DOHH2 (cell line): Measurements from ENCODE around the gene CNKSR1.

Source experiments
- H3F3A ChIP-seq: fragments of 200-600 bp; sonication (generic), shearing (Covaris generic); 2 replicates; pipeline ENCODE4 v1.6.0; 2016; ENCODE audit warnings: antibody characterized with exemption, mild to moderate bottlenecking; ENCODE audit not compliant: control insufficient read depth, insufficient read depth
- H3K27ac ChIP-seq: fragments of 200-600 bp; sonication (generic); 2 replicates; pipeline ENCODE4 v1.5.1; 2014; ENCODE audit warnings: low read depth, mild to moderate bottlenecking, low read length, moderate library complexity
- H3K27me3 ChIP-seq: fragments of 200-600 bp; sonication (generic); 2 replicates; pipeline ENCODE4 v1.6.1; 2014; ENCODE audit warnings: mild to moderate bottlenecking, low read length, mixed read lengths; ENCODE audit not compliant: control insufficient read depth
- H3K36me3 ChIP-seq: fragments of 200-600 bp; sonication (generic); 2 replicates; pipeline ENCODE4 v1.6.1; 2014; ENCODE audit warnings: mild to moderate bottlenecking, low read length, moderate library complexity, mixed read lengths; ENCODE audit not compliant: control insufficient read depth
- H3K4me1 ChIP-seq: fragments of 200-600 bp; sonication (generic); 2 replicates; pipeline ENCODE4 v1.6.1; 2014; ENCODE audit warnings: mild to moderate bottlenecking, low read length, mixed read lengths; ENCODE audit not compliant: control insufficient read depth
- H3K4me2 ChIP-seq: fragments of 200-600 bp; sonication (generic); 2 replicates; pipeline ENCODE4 v1.6.0; 2014; ENCODE audit warnings: mild to moderate bottlenecking, low read length, moderate library complexity
- H3K4me3 ChIP-seq: fragments of 200-600 bp; sonication (generic); 2 replicates; pipeline ENCODE4 v1.5.1; 2014; ENCODE audit warnings: mild to moderate bottlenecking, low read length, mixed read lengths
- H3K79me2 ChIP-seq: fragments of 200-600 bp; sonication (generic); 2 replicates; pipeline ENCODE4 v1.6.1; 2014; ENCODE audit warnings: mild to moderate bottlenecking, low read length, mixed read lengths; ENCODE audit not compliant: control insufficient read depth
- H3K9me2 ChIP-seq: fragments of 200-600 bp; sonication (generic); replicated peaks from 2 replicates; pipeline ENCODE4 v1.6.1; 2014; ENCODE audit warnings: mild to moderate bottlenecking, low read length, mixed read lengths; ENCODE audit not compliant: control insufficient read depth
- H3K9me3 ChIP-seq: fragments of 200-600 bp; sonication (generic); 2 replicates; pipeline ENCODE4 v1.6.1; 2014; ENCODE audit warnings: antibody characterized with exemption, low read length, mixed read lengths; ENCODE audit not compliant: control insufficient read depth, insufficient read depth
- H4K20me1 ChIP-seq: fragments of 200-600 bp; sonication (generic); 2 replicates; pipeline ENCODE4 v1.6.0; 2014; ENCODE audit warnings: low read depth, mild to moderate bottlenecking, antibody characterized with exemption, low read length, moderate library complexity; ENCODE audit not compliant: control insufficient read depth, insufficient read depth
- CTCF ChIP-seq: fragments of 200-600 bp; sonication (generic); IDR thresholded peaks from one replicate; pipeline ENCODE4 v1.5.1; 2014; ENCODE audit warnings: antibody characterized with exemption, mild to moderate bottlenecking, low read depth, low read length; ENCODE audit not compliant: poor library complexity, severe bottlenecking
- EZH2phosphoT487 ChIP-seq: fragments of 200-600 bp; sonication (generic); IDR thresholded peaks from 2 replicates; pipeline ENCODE4 v1.6.1; 2017; ENCODE audit warnings: borderline replicate concordance, mild to moderate bottlenecking, antibody characterized with exemption, low read length, moderate library complexity, mixed read lengths

CNKSR1 gene

DNA sequence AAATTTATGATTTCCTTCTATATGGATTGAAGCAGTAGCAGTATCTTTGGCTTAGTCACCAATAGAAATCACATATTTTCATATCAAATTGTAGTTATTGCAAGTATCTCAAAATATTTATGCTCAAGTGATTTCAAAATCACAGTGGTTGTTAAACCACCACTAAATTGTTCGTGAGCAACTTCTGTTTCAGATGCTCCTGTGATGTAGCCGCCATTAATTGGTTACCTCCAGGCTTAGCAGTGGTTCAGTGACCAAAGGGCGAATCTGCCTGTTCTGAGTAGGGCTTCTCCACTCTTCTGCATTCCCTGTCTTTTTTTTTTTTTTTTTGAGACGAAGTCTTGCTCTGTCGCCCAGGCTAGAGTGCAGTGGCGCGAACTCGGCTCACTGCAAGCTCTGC lies 1.9 kb upstream of the CNKSR1 start:
- Histone ChIP-seq H3K36me3 (peaks cover 17% of the 10 kb centered on the region), H4K20me1 (no peaks in the 10 kb centered on the region), H3K27ac (no peak overlapping the region), H3K4me2 (no peak overlapping the region), H3K4me3 (no peak overlapping the region), H3K27me3 (no peaks in the 10 kb centered on the region), H3K79me2 (peaks cover 14% of the 10 kb centered on the region), H3K9me2 (no peaks in the 10 kb centered on the region), H3K4me1 (peaks cover 20% of the 10 kb centered on the region), H3K9me3 (no peaks in the 10 kb centered on the region), H3F3A (peaks cover 3% of the 10 kb centered on the region; the same call in 1 of the 2 replicates)
- no peak for TF ChIP-seq CTCF
- TF ChIP-seq EZH2phosphoT487: no peak

GRCh38 chr1:26180010-26180506 lies 2.8 kb downstream of the CNKSR1 start:
- H3K4me3 ChIP-seq: no peak overlapping the region
- no peaks in the 10 kb centered on the region for H3K27me3 ChIP-seq
- no peaks in the 10 kb centered on the region for H3K9me3 ChIP-seq
- H3K9me2 ChIP-seq: no peaks in the 10 kb centered on the region
- H3K27ac ChIP-seq: no peak overlapping the region
- no peak overlapping the region for H3K4me2 ChIP-seq
- no peaks in the 10 kb centered on the region for H3K79me2 ChIP-seq
- no peak for TF ChIP-seq EZH2phosphoT487
- TF ChIP-seq CTCF: no peak
- H3K36me3 ChIP-seq: no peaks in the 10 kb centered on the region
- H4K20me1 ChIP-seq: no peaks in the 10 kb centered on the region
- H3F3A ChIP-seq: no peaks in the 10 kb centered on the region
- peaks cover 12% of the 10 kb centered on the region for H3K4me1 ChIP-seq

DNA sequence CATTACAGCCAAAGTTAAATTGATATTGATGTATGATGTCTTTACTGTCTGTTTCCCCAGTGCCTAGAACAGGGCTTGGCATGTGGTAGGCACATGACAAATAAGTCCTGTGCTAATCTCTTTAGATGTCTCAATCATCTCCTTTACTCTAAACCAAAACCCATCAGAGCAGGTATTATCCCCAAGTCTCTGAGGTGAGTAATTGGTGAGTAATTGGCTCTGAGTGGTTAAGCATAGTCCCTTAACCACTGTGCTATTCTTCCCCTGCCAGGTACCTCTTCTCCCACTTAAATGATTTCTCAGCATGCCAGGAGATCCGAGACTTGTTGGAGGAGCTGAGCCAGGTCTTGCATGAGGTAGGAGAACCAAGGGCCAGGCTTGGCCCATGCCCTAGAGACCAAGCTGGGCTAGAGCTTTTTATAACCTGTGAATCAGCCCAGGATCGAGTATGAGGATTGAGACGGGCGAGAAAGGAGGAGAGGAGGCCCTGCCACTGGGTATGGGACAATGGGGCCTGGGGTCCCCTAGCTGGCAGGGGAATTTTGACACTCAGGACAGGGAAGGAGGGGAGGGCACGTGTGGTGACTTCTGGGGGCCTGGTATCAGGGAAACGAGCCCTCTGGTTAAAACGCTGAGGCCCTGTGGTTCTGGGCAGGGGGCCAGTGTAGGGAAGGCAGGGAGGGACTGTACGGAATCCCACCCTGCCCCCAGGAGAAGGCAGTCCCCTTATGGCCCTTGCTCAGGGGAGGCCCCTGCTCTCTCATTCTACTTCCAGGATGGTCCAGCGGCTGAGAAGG lies 4.5 kb downstream of the CNKSR1 start:
- Histone ChIP-seq H3K9me3 (no peaks in the 10 kb centered on the region), H3K36me3 (no peaks in the 10 kb centered on the region), H3K27ac (no peak overlapping the region), H4K20me1 (no peaks in the 10 kb centered on the region), H3K4me1 (peaks cover 12% of the 10 kb centered on the region), H3K79me2 (no peaks in the 10 kb centered on the region), H3K27me3 (no peaks in the 10 kb centered on the region), H3F3A (no peaks in the 10 kb centered on the region), H3K4me2 (no peak overlapping the region), H3K4me3 (no peak overlapping the region), H3K9me2 (no peaks in the 10 kb centered on the region)
- TF ChIP-seq EZH2phosphoT487 (no peak), CTCF (no peak)
